Spleen (tissue), 11 donors: ENCODE results near the gene RPL18A. TPM values are rescaled to one million over a fixed set of nuclear protein-coding genes. Genes with fewer than 3 reads are reported as not detected.
"Not testable (repeated sequence)": the region's sequence is repeated elsewhere in the genome, so short reads cannot be mapped to it uniquely, and the experiment has no call there.

ENCODE experiments used
- DNase-seq: peaks from one replicate; pipeline ENCODE4 v3.0.0-alpha.2; 2020
- H3K27ac ChIP-seq, 8 donors: fragments of 200-600 bp; sonication (generic) in 7 of 8; 1 replicate in 4 of 8; 2 replicates in 4 of 8; pipeline versions ENCODE4 v1.5.0 to v1.8.0; 2016 to 2021; ENCODE audit warnings: inconsistent platforms in 4 of 8, mild to moderate bottlenecking in 4 of 8, moderate library complexity in 1 of 8
- H3K27me3 ChIP-seq, 7 donors: fragments of 200-600 bp; sonication (generic) in 6 of 7; replicated peaks in 1 of 7; 1 replicate in 4 of 7; 2 replicates in 3 of 7; pipeline versions ENCODE4 v1.5.0 to v1.8.0; 2016 to 2021; ENCODE audit warnings: inconsistent platforms in 3 of 7, mild to moderate bottlenecking in 1 of 7
- H3K36me3 ChIP-seq, 6 donors: fragments of 200-600 bp; sonication (generic) in 5 of 6; 1 replicate in 4 of 6; 2 replicates in 2 of 6; pipeline versions ENCODE4 v1.5.0 to v1.8.0; 2016 to 2021; ENCODE audit warnings: inconsistent platforms in 2 of 6
- H3K4me1 ChIP-seq, 6 donors: fragments of 200-600 bp; sonication (generic) in 5 of 6; 1 replicate in 3 of 6; 2 replicates in 3 of 6; pipeline versions ENCODE4 v1.5.0 to v1.8.0; 2016 to 2021; ENCODE audit warnings: inconsistent platforms in 3 of 6
- H3K4me3 ChIP-seq, 8 donors: fragments of 200-600 bp; sonication (generic) in 7 of 8; 1 replicate in 4 of 8; 2 replicates in 4 of 8; pipeline versions ENCODE4 v1.5.0 to v1.8.0; 2016 to 2021; ENCODE audit warnings: inconsistent platforms in 4 of 8, mild to moderate bottlenecking in 4 of 8, moderate library complexity in 2 of 8
- H3K9me3 ChIP-seq, 8 donors: fragments of 200-600 bp; sonication (generic) in 7 of 8; 1 replicate in 4 of 8; 2 replicates in 4 of 8; pipeline versions ENCODE4 v1.5.0 to v1.8.0; 2016 to 2021; ENCODE audit warnings: inconsistent platforms in 4 of 8
- CTCF ChIP-seq, 11 experiments: fragments of 200-600 bp in 7 of 11; fragments of 450-650 bp in 4 of 11; sonication (generic) in 4 of 11; IDR thresholded peaks in 8 of 11; conservative IDR thresholded peaks in 3 of 11; 1 replicate in 7 of 11; 2 replicates in 4 of 11; pipeline versions ENCODE4 v1.4.0 to v1.8.0; 2016 to 2021; ENCODE audit warnings: antibody characterized with exemption in 11 of 11, inconsistent platforms in 4 of 11, mild to moderate bottlenecking in 1 of 11
- POLR2A ChIP-seq, 3 donors: fragments of 450-650 bp; IDR thresholded peaks; one replicate each; pipeline ENCODE4 v1.5.1; 2017; ENCODE audit warnings: antibody characterized with exemption in 3 of 3, mild to moderate bottlenecking in 1 of 3
- POLR2AphosphoS5 ChIP-seq, 3 donors: sonication (generic); formaldehyde crosslinking; IDR thresholded peaks; one replicate each; pipeline ENCODE4 v1.5.1; 2017; ENCODE audit warnings: antibody characterized with exemption in 3 of 3
- WGBS, 5 donors: extraction: QIAGEN DNeasy Blood & Tissue Kit in 3 of 5; methylation state at CpG; one replicate each; pipeline versions ENCODE4 v1.1.5 to v1.1.7; 2013 to 2018; 5-methylcytosine and 5-hydroxymethylcytosine counted together
- intact Hi-C: fragments of 100-400 bp; cut with DNase I; formaldehyde crosslinking; loops from one replicate; pipeline ENCODE4 v1.15.0; 2023; ENCODE audit warnings: low total_unique reads
- polyA plus RNA-seq, 3 donors: library from polyadenylated mRNA; stranded (reverse); fragments of 200-250 nt; gene quantifications; one replicate each; pipeline ENCODE4 v1.2.1, GENCODE V29; 2013
- total RNA-seq, 7 donors: library from RNA; depleted of rRNA in 3 of 7; stranded (reverse); fragments of >200 nt in 3 of 7; fragmentation: NEBNext Ultra II Directional in 4 of 7; extraction: Animal tissue kit (Norgen Biotek cat#: 25700) in 4 of 7; gene quantifications; one replicate each; pipeline versions ENCODE4 v1.1.0 to v1.2.1, GENCODE V29; 2016 to 2021
- donor health status: healthy with polysubstance abuse.
- donor health status: DM: no; HTN: no; CAD: no; lungs with moderate emphysema.
- donor health status: DM: no; HTN: no; CAD: no.
- donor health status: Bipolar disorder and iron deficiency.
- donor health status: healthy.
- donor health status: DM: no; HTN: no; CAD: no.
- donor health status: DM: yes; HTN: yes; CAD: no.

Gene RPL18A
- total and polyA plus RNA-seq, 10 donors: 1,310 to 6,872 (median 1,788) TPM

- no peak for DNase-seq
- WGBS, 5 donors: 67 to 79% (median 70%) methylated on average over 7 of the region's 7 CpGs
- Histone ChIP-seq H3K27ac (no peak overlapping the region), H3K4me1 (peaks cover 0 to 41% (median 25%) of the 10 kb centered on the region in 6 donors), H3K9me3 (no peaks in the 10 kb centered on the region), H3K4me3 (no peak overlapping the region), H3K27me3 (peaks cover 0 to 33% (median 0%) of the 10 kb centered on the region in 7 donors), H3K36me3 (no peaks in the 10 kb centered on the region)
- intact Hi-C loops: no loop called here
- TF ChIP-seq POLR2A (IDR thresholded peaks at IDR 0.05) (no peak), CTCF (IDR thresholded peaks at IDR 0.05 in 8 of 11, conservative IDR thresholded peaks at IDR 0.05 in 3 of 11) (no peak), POLR2AphosphoS5 (IDR thresholded peaks at IDR 0.05) (no peak)
These were observed 26.8 kb downstream of the RPL18A start for GRCh38 chr19:17886515-17886914.

DNA sequence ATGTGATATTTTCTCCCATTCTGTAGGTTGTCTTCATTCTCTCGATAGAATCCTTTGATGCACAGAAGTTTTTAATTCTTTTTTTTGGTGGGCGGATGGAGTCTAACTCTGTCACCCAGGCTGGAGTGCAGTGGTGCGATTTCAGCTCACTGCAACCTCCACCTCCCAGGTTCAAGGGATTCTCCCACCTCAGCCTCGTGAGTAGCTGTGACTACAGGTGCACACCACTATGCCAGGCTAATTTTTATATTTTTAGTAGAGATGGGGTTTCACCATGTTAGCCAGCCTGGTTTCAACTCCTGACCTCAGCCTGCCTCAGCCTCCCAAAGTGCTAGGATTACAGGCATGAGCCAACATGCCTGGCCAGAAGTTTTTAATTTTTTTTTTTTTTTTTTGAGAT, 27.5 kb downstream of the RPL18A start:
- intact Hi-C loops: not testable (repeated sequence)
- peaks cover 0 to 37% (median 0%) of the 10 kb centered on the region in 7 donors for H3K27me3 ChIP-seq
- 59 to 75% (median 64%) methylated on average over 4 of the region's 4 CpGs for WGBS, 5 donors

GRCh38 chr19:17888260-17888659, 28.6 kb downstream of the RPL18A start:
- DNase-seq: no peak
- Histone ChIP-seq H3K27me3 (peaks cover 0 to 37% (median 0%) of the 10 kb centered on the region in 7 donors), H3K4me1 (peaks cover 0 to 40% (median 25%) of the 10 kb centered on the region in 6 donors), H3K27ac (no peak overlapping the region), H3K4me3 (no peak overlapping the region), H3K9me3 (no peaks in the 10 kb centered on the region), H3K36me3 (no peaks in the 10 kb centered on the region)
- 70 to 90% (median 77%) methylated on average over 7 of the region's 7 CpGs for whole genome bisulfite sequencing, 5 donors
- TF ChIP-seq POLR2A (IDR thresholded peaks at IDR 0.05) (no peak), POLR2AphosphoS5 (IDR thresholded peaks at IDR 0.05) (no peak), CTCF (IDR thresholded peaks at IDR 0.05 in 8 of 11, conservative IDR thresholded peaks at IDR 0.05 in 3 of 11) (no peak)
- intact Hi-C loops: no loop called here

More for the DNA sequence above, 27.5 kb downstream of the RPL18A start:
- not testable (repeated sequence) for DNase-seq, H3K36me3 ChIP-seq, H3K27ac ChIP-seq, H3K4me3 ChIP-seq, H3K9me3 ChIP-seq
- peaks cover 0 to 41% (median 25%) of the 10 kb centered on the region in 6 donors for H3K4me1 ChIP-seq

DNA sequence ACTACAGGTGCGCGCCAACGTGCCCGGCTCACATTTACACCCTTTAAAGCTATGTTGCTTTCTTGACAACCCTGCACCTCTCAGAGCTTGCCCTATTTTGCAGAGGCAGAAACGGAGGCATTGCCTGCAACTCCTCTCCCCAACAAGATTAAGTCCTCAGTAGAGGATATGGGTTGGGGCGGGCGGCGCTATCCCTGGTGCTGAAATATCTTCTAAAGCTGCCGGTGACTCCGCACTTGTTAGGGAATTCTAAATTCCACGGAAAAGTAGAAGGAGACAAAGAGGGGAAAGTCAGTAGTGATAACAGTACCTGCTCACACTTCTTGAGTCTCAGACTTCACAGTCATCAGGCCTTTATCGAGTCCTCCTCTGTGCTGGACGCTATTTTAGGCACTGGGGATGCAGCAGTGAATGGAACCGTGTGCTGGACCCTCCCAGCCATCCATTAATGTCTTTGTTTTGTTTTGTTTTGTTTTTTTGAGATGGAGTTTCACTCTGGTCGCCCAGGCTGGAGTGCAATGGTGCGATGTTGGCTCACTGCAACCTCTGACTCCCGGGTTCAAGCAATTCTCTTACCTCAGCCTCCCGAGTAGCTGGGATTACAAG, 30.0 kb downstream of the RPL18A start:
- no peak for DNase-seq
- Histone ChIP-seq H3K36me3 (no peaks in the 10 kb centered on the region), H3K27ac (no peak overlapping the region), H3K27me3 (peaks cover 0 to 43% (median 0%) of the 10 kb centered on the region in 7 donors), H3K4me1 (peaks cover 0 to 26% (median 15%) of the 10 kb centered on the region in 6 donors), H3K4me3 (no peak overlapping the region), H3K9me3 (no peaks in the 10 kb centered on the region)
- 54 to 62% (median 56%) methylated on average over 18 of the region's 18 CpGs for WGBS, 5 donors
- intact Hi-C loops: no loop called here
- no peak for TF ChIP-seq POLR2AphosphoS5 (IDR thresholded peaks at IDR 0.05)
- no peak for TF ChIP-seq POLR2A (IDR thresholded peaks at IDR 0.05)
- no peak for TF ChIP-seq CTCF (IDR thresholded peaks at IDR 0.05 in 8 of 11, conservative IDR thresholded peaks at IDR 0.05 in 3 of 11)
